NCI-H226 (cell line): ENCODE results near the gene EPHA4.
"Not testable (repeated sequence)": the region's sequence is repeated elsewhere in the genome, so short reads cannot be mapped to it uniquely, and the experiment has no call there.

Experiments used
- DNase-seq: peaks from one replicate; pipeline ENCODE4 v3.0.0-alpha.2; 2015

Gene EPHA4

DNA sequence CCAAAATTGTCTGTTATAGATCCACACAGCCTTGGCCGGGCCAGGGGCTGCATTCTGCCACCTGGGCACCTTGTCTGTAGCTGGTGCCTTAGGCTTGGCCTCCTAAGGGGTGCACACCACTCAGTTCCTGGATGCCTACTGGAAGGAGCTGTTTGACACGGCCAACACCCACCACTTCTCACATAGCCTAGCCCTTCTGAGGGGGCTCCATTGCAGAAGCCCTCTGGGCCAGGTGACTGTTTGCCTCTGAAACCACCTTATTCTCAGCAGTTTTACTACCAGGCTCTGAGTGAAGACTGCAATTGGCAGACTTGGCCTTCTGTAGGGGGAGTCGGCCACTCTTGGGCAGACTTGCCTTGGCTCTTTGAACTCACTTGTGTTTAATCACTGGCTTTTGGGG is 39.5 kb downstream of the EPHA4 start:
- DNase-seq = no peak

DNA sequence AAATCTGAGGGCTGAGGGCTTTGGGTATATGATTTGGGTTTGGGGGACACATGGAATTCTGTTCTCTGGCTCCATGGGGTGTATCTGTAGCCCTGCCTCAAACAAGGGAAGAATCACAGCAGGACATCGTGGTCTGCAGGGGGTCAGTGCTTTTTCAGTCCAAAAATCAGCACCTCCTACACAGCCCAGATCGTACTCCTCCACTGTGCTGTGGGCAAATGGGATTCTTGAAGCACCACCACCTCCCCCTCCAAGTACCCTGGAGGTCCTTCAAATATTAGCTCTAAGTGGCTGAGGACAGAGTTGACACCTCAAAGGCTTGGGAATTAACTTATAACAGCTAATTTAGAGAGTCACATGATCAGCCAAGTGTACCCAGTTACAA is 41.5 kb downstream of the EPHA4 start:
- no peak for DNase-seq

DNA sequence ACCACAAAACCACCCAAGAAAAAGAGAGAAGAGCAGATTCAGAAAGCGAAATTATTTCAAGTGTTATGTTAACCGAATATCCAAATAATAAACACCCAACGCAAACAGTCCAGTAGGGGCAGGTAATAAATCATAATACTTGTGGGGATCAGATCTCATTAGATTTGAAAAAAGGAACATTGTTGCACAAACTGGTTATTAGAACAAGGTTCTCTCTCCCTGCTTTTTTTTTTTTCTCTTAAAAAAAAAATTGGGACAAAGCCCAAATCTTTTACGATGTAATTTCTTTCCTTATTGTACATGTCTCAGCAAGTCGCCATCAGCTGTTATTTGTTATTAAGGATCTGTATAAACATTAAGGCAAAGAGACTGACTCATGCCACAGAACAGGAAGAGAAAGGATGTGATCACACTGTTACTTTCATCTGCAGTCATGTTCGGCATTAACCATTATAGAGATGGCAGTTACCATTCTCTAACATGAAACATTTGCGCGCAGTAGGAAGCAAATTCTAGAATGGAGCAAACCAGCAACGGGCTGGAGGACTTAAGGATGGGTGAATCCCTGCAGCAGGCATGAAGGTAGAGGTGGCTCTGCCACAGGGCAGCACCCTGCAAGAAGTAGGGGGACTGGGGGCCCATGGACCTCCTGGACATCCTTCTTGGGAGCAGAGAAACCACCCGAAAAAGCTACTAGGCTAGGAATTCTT is 42.0 kb downstream of the EPHA4 start:
- peak; percentile 18 for DNase-seq

DNA sequence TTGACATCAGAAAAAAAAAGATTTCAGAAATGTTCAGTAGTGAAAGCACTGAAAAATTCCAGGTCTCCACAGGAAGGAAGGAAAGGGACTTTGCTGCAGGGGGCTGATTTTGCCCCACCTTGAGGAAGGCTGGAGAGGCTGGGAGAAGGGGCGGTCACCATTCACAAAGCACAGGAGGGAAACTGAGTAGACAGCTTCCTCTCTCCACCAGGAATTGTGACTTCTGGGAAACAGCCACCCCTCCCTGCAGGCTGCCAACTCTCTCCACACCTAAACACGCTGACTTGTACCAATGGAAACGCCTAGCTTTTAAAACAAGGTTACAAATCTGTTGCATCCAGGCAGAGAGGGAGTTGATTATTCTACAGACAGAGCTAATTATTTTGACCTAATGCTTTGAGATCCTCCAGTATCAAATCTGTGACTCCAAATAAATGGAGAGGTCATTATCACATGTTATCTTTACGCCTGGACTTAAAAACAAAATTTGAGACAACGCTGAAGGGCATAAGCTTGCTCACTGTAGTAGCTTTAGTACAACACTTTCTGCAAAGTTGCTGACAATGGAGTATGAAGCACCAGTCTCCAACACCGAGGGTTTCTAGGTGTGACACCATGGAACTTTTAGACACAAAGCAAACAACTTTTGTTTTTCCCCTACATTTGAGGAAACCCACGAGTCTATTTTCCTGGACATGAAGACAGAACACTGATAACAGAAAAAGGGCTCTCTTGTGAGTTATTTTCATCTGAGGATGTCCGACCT is 42.7 kb downstream of the EPHA4 start:
- DNase-seq = no peak

DNA sequence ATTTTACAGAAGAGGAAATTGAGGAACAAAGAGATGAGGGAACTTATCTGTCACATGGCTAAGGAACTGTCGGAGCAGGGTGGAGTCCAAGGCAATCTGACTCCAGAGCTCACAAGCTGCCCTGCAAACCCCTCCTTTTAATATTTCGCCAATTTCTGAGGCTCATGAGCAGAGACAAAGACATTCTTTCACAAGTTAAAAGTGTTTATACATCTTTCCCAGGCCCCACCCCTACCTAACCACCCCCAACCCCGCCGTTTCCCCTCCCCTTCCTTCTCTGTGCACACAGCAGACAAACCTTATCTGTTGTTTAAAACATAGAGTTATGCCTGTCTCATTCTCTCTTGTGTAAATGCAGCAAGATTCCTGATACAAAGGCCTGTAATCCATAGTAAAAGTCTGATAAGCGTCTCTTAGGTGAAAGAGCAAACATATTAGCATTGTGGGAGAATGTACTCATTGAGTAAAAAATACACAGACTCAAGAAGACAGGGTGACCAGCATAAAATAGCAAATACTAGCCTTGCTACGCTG is 44.3 kb downstream of the EPHA4 start:
- DNase-seq = no peak

DNA sequence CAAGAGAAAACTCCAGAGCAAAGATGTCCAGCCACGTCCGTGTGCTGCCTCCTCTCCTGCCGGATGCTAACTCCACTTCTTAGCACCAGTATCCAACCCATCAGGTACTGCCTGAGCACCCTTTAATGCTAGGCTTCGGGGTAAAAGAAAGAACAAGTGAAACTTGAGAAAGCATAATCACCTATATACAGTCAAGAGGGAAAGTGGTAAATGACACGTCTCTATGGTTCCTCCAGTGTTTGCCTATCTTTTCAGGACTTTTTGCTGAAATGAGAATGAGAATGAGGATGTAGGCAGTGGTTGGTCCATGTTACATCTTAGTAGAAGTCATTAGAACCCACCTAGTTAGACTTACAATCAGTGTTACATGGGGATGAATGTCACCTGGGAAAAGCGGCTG is 47.9 kb downstream of the EPHA4 start:
- no peak for DNase-seq

DNA sequence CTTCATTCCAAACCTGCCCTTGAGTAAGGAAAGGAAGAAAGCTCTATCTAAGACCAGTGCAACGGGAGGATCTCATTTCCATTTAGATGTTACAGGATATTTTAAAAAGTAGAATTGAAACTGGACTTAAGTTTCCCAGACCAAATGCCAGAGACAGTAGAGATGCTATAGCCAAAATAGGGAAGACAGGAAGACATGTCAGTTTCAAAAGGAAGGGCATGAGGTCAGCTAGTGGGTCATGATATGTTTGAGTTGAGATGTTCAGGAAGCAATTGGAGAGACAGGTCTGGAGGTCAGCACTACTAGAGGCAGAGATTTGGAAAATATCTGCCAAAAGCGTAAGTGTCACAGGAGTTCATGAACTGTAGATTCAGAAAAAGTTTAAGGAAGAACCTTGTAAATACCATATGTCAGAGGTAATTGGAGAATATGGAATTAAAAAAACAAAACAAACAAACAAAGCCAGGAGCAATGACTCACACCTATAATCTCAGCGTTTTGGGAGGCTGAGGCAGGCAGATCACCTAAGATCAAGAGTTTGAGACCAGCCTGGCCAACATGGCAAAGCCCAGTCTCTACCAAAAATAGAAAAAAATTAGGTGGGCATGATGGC is 50.8 kb downstream of the EPHA4 start:
- DNase-seq = no peak

DNA sequence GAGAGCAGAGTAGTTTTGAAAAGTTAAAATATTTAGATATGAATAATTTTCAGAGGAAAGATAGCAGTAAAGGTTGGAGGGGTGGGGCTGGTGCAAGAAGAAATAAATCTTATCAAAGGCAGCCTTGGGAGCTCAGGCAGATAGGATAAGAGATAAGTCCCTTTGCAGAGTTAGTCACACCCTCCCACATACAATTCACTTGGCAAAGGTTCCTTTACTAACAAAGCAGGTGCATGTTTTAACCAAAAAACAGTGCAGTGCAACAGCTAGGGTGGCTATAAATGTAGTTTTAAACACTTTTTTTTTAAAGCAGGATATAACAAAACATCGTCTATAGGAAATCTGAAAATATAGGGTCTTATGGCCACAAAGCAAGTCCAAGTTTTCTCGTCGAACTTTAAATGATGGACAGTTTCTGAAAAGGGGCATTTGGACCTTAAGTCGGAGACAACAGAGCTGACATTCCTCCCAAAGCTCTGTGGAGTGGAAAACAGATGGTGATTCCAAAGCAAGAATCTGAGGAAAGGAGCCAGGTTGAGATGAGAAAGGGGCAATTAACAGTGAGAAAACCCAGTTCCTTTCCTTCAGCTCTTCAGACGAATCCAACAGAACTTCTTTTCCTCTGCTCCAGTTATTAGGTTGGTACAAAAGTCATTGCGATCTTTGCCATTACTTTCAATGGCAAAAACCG is 53.0 kb downstream of the EPHA4 start:
- DNase-seq = no peak

DNA sequence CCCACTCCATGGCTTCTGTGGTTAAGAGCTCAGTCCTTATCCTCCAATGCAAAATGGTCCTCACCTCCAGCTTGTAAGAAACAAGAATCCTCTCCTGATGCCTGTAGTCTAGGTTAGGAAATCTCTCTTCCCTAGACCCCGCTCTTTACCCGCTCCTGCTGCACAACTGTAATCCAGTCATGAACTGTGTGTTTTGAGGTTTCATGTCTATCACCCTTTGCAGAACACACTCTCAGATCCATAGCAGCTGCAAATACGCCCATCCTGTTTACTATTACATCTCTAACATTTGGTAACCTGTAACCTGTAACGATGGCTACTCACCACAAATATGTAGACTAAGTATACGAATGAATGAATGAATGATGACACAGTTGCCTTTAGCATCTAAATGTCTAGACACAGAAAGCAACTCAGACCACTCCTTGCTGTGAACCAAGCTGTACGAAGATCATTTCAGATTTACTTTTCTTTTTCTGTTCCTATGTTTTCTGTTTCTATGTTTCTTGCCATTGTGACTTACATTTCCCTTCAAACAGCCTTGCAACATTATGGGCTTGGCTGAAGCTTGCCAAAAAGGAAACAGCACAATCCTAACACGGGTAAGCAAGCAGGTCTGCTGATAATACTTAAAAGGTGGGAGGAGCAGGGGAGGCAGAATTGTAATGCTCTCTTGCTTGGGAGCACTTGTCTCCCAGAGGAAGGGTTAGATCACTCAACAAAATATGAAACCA is 53.7 kb downstream of the EPHA4 start:
- DNase-seq = peak; percentile 76

DNA sequence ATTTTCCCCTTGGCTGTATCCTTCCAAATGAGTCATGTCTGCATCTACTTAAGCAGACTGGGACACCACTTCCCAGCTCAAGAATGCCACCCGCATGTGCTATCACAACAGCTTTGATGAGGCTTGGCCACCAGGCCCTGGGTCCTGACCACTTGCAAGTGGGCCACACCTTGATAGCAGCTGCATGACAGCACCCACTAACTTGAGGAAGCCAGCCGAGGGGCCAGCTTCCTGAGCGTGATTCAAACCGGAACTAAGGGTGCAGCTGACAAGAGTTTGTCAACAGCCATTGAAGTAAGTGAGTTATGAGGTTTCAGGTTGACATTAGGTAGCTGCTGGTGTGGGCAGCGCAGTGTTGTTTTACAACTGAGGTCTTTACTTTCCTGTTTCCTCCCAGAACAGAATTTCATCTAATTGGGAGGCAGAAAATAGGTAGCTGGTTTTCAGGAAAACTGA is 54.4 kb downstream of the EPHA4 start:
- peak; percentile 19 for DNase-seq

DNA sequence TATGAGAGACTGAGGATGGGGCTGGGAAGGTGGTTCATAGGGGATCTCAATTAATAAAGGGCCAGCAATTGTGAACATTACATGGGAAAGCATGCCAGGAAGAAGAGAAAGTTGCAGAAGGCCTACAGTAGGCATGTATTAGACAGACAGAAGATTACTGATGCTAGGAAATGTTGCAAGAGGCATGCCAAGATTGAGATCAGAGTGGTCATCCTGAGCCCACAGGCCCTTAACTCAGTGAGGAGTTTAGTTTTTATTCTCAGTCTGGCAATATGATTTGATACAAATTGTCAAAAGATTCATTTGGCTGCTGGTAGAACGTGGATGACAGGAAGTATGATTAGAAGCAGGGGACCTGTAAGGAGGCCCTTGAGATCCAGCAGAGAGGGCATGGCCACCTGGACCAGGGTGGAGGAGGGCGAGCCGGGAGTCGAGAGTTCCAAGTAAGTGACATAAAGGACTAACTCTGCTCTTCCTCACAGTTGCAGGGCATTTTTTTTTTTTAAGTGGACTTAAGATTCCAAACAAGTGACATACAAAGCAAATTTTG is 54.9 kb downstream of the EPHA4 start:
- no peak for DNase-seq

DNA sequence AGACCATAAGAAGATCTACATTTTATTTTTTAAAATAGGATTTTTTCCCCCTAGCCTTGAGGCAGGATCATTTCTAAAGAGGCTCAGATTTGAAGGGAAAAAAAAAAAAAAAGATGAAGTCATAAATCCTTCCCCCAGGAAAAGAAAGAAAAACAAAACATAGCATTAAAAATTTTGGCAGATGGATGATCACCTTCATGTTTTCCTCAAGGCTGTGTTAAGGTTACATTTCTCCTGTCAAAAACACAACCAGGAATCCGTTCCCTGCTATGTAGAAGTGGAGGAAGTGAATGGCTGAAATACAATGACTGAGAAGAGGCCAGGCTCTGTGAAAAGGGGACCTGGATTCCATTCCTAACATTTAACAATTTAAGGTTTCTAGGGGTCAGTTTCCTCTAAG is 56.2 kb downstream of the EPHA4 start:
- DNase-seq = no peak

DNA sequence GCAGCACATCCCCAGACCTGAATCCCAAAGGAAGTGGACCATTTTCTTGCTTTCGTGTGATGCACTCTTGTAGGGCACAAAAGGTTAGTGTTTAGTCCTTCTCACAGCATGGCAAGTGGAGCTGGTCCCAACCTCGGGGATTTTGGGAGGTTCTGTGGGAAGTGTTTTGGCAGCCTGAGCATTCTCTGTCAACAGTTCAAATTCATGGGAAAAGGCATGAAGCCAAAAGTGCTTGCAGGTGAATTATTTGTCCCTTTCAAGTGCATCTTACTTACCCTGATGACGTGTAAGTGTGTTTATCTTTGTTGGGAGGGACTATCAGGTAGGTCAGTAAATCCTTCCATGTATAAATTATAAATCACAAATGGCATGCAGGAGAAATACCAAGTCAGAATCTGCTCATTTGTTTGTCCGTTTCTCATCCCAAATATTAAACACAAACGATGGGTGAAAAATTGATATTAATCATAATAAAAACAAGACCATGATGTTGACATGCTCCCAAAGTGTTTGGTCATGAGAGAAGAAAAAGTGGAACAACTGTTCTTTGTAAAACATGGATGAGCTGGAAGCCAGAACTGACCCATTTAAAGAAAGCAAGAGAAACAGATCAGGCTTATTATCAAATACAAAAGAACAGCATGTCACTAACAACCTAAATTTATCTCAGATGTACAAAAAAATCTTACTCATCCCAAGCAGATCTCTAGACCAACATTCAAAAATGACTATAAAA is 57.6 kb downstream of the EPHA4 start:
- DNase-seq = no peak

DNA sequence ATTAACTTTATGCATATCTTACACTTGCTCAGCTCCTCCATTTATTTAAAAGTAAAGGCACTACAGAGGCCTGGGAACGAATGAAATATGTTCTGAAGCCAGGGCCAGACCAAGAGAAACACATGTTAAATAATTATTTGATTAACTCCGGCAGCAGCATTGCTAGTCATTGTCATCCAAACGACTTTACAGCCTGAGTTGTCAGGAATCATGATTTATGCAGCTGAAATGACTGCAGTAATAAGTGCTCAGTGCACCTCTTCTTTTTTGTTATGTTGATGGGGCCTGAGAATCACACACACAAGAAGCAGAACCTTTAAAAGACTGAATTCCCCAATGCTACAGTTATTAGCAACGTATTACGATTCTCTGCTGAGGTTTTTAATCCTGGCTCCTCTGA is 58.9 kb downstream of the EPHA4 start:
- DNase-seq = no peak

DNA sequence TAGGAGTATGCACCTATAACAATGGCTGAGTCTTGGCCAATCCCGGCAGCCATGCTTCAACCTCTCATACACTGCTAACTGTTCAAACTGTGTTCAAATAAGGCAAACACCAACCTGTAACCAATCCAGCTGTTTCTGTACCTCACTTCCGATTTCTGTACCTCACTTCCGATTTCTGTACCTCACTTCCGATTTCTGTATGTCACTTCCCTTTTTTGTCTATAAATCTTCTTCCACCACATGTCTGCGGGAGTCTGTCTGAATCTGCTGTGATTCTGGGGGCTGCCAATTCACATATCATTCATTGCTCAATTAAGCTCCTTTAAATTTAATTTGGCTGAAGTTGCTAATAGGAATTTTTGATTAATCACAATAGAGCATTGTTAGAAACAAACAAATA is 60.8 kb downstream of the EPHA4 start:
- DNase-seq = not testable (repeated sequence)

DNA sequence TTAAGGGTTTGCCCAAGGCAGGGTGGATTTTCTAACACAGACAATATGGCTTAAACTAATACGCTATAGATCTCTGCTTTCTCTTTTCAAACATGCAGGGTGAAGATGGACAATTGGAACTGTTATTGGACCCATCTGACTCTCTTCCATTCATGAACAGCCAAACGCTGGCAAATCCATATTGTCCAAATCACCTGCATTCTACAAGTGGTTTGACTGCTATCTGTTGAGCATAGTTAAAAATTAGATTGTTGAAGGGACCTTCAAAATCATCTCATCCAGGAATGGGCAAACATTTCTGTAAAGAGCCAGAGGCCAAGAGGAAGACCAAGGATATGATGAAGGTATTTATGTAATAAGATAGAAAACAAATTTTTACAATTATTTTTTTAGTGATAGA is 65.6 kb downstream of the EPHA4 start:
- no peak for DNase-seq

DNA sequence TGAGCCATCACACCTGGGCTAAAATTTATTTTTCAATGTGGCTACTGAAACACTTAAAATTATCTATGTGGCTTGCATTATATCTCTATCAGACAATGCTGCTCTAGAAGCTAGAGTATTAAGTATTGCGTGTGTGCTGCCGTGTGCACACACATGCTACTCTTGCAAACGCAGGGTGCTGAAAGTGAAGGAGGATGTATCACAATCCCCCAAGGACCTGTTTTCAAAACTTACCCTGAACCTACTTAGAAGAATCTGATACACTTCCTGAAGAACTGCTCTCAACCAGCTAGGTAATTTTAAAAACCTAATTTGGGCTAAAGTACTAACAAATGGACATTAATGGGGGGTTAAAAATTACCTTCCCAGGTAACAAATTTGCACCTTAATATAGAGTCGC is 66.5 kb downstream of the EPHA4 start:
- DNase-seq = no peak

DNA sequence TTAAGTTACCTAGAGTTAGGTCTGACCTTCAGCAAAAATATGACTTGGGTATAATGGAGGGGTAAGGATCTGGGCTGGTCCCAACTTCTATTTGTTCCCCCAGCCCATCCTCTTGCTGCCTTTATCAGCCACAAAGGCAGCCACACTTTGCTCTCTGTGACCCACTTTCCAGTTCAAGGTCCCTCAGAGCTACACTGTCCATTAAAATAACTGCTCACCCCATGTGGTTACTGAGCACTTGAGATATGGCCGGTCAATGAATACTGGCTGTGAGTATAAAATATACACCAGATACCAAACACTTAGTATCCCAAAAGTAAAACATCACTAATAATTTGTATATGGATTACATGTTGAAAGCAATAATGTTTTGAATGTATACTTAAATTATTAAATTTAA is 67.2 kb downstream of the EPHA4 start:
- no peak for DNase-seq

DNA sequence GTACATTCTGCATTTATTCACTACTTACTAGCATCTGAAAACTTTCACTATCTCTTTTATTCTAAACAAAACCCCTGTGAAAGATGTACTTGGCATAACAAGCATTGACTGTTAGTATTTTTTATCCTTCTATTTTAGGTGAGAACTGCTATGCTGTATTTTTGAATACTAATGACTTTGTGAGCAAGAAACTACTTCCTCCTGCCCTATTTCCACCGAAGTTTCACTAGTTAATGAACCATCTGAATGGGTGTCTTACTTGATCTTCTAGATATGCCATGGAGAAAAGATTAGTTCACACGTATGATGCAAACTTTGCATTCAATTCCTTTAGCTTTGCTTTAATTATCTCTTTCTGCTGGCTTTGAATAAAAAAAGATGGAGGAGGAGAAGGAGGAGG is 68.1 kb downstream of the EPHA4 start:
- DNase-seq = no peak

DNA sequence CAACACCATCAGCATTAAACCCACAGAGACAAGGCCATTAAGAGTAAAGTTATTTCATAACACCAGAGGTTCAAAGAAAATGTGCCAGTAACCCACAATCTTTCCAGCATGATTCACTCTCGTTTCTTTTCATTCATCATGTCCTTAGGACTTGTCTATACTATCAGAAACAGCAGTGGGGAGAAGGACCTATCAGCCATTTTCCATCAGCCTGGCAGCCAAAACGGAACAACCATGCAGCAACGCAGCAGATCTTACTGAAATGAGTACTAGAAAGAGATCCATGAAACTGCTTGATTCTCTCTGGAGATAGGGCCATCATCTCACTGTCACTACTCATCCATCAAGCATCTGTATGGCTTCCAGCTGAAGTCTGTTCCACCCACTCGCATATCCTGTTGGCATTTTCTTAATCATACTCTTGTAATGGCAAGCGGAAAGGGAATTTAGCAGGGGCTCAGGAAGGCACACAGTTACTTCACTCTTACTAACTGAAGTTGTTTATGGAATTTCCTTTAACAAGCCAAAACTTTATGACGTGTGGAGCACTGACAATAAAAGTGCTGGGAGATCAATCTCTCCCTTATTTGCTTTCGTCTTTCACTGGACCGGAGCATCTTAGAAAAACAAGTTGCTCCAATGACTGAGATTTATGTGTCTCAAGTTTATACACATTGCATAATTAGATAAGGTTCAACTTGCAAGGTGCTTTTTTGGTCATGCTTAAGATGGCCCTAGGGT is 69.7 kb downstream of the EPHA4 start:
- peak; percentile 86 for DNase-seq

DNA sequence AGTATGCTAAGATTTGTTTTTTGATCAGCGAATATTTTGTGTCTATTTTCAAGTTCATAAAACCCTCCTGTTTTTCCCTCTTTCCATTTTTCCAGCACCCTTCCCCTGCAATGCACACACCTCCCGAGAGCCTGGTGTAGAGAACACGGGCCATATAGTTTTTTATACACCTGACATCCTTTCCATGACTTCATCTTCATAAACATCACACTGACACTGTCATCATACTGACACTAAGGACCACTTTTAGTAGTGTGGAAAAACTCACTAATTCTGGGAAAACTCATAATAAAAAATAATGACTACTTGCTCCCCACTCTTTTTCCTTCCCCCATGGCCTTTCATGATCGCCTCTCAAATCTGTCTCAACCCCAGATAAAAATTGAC is 70.2 kb downstream of the EPHA4 start:
- peak; percentile 11 for DNase-seq
